GM21576 (cell line): ENCODE data around the gene SAP30L.

Experiments
- ATAC-seq: cut with Tn5 transposase; IDR thresholded peaks from one replicate; pipeline ENCODE4 v1.9.1; 2021; ENCODE audit warnings: mild to moderate bottlenecking, moderate library complexity; ENCODE audit not compliant: unreplicated experiment

Gene SAP30L

GRCh38 chr5:154445422-154446194 lies at the start of gene SAP30L:
SAP30L (plus strand) TSS chr5:154445997; CDS start chr5:154446605, 608 bp downstream.
- peak; percentile 90 for ATAC-seq

GRCh38 chr5:154396128-154396527 lies 49.7 kb upstream of the SAP30L start:
- ATAC-seq: no peak

- ATAC-seq: no peak
Observed at GRCh38 chr5:154397652-154398406, 48.0 kb upstream of the SAP30L start.

GRCh38 chr5:154400678-154401077 lies 45.1 kb upstream of the SAP30L start:
- ATAC-seq: no peak

GRCh38 chr5:154401355-154401754 lies 44.4 kb upstream of the SAP30L start:
- ATAC-seq: no peak

GRCh38 chr5:154401931-154402330 lies 43.9 kb upstream of the SAP30L start:
- ATAC-seq: no peak

- ATAC-seq: no peak
Observed at GRCh38 chr5:154402611-154403010, 43.2 kb upstream of the SAP30L start.

- no peak for ATAC-seq
Observed at GRCh38 chr5:154403234-154403633, 42.6 kb upstream of the SAP30L start.

- ATAC-seq: no peak
Observed at GRCh38 chr5:154403776-154404387, 41.9 kb upstream of the SAP30L start.

GRCh38 chr5:154405078-154405792 lies 40.6 kb upstream of the SAP30L start:
- ATAC-seq: peak; percentile 93

GRCh38 chr5:154406231-154406630 lies 39.6 kb upstream of the SAP30L start:
- ATAC-seq: no peak

- no peak for ATAC-seq
Observed at GRCh38 chr5:154406826-154407225, 39.0 kb upstream of the SAP30L start.

GRCh38 chr5:154408811-154409210 lies 37.0 kb upstream of the SAP30L start:
- ATAC-seq: no peak

GRCh38 chr5:154409230-154409840 lies 36.5 kb upstream of the SAP30L start:
- ATAC-seq: no peak

GRCh38 chr5:154410008-154410407 lies 35.8 kb upstream of the SAP30L start:
- no peak for ATAC-seq

GRCh38 chr5:154410786-154411185 lies 35.0 kb upstream of the SAP30L start:
- no peak for ATAC-seq

GRCh38 chr5:154411338-154411737 lies 34.5 kb upstream of the SAP30L start:
- ATAC-seq: no peak

- no peak for ATAC-seq
Observed at GRCh38 chr5:154412316-154412715, 33.5 kb upstream of the SAP30L start.

- ATAC-seq: no peak
Observed at GRCh38 chr5:154412925-154413324, 32.9 kb upstream of the SAP30L start.

- no peak for ATAC-seq
Observed at GRCh38 chr5:154415114-154415513, 30.7 kb upstream of the SAP30L start.

GRCh38 chr5:154418344-154418820 lies 27.4 kb upstream of the SAP30L start:
- no peak for ATAC-seq
